H9 (cell line): Measurements from ENCODE around the gene GNAI1. TPM values are rescaled to one million over a fixed set of nuclear protein-coding genes. Genes with fewer than 3 reads are reported as not detected.

Experiments used
- DNase-seq: peaks from one replicate; pipeline ENCODE4 v3.0.0-alpha.2; 2017
- H2AFZ ChIP-seq: one replicate; pipeline ENCODE4 v1.6.1; 2013; ENCODE audit warnings: mild to moderate bottlenecking, low read length, control low read depth, moderate library complexity
- H2AK5ac ChIP-seq: 2 replicates; pipeline ENCODE4 v1.6.1; 2013; ENCODE audit warnings: low read length, control low read depth, mixed read lengths; ENCODE audit not compliant: insufficient read length
- H2BK120ac ChIP-seq: one replicate; pipeline ENCODE4 v1.6.1; 2013; ENCODE audit warnings: low read depth, mild to moderate bottlenecking, low read length, control low read depth, inconsistent platforms; ENCODE audit not compliant: poor library complexity, severe bottlenecking
- H2BK12ac ChIP-seq: 2 replicates; pipeline ENCODE4 v1.6.1; 2013; ENCODE audit warnings: low read length, control low read depth, mixed read lengths, low read depth; ENCODE audit not compliant: insufficient read length
- H2BK15ac ChIP-seq: 2 replicates; pipeline ENCODE4 v1.6.1; 2013; ENCODE audit warnings: low read depth, low read length, control low read depth
- H2BK20ac ChIP-seq: one replicate; pipeline ENCODE4 v1.6.1; 2013; ENCODE audit warnings: low read depth, mild to moderate bottlenecking, low read length, control low read depth, inconsistent platforms; ENCODE audit not compliant: poor library complexity, severe bottlenecking
- H2BK5ac ChIP-seq: 2 replicates; pipeline ENCODE4 v1.6.1; 2013; ENCODE audit warnings: low read length, control low read depth, mixed read lengths; ENCODE audit not compliant: insufficient read length
- H3K14ac ChIP-seq: 2 replicates; pipeline ENCODE4 v1.6.1; 2013; ENCODE audit warnings: low read length, control low read depth; ENCODE audit not compliant: insufficient read depth
- H3K18ac ChIP-seq: 2 replicates; pipeline ENCODE4 v1.6.1; 2013; ENCODE audit warnings: low read depth, mild to moderate bottlenecking, mixed read lengths, low read length, control low read depth; ENCODE audit not compliant: insufficient read length
- H3K23ac ChIP-seq: 2 replicates; pipeline ENCODE4 v1.6.1; 2013; ENCODE audit warnings: low read length, control low read depth, mixed read lengths, low read depth; ENCODE audit not compliant: insufficient read length
- H3K23me2 ChIP-seq: 2 replicates; pipeline ENCODE4 v1.6.1; 2013; ENCODE audit warnings: low read depth, mild to moderate bottlenecking, mixed read lengths, low read length, control low read depth; ENCODE audit not compliant: insufficient read length, poor library complexity, severe bottlenecking
- H3K27ac ChIP-seq: 2 replicates; pipeline ENCODE4 v1.5.1; 2013; ENCODE audit warnings: low read length, control low read depth, mixed read lengths, low read depth; ENCODE audit not compliant: insufficient read length
- H3K27me3 ChIP-seq: 2 replicates; pipeline ENCODE4 v1.6.1; 2013; ENCODE audit warnings: low read length, control low read depth, inconsistent platforms; ENCODE audit not compliant: insufficient read depth
- H3K4ac ChIP-seq: 2 replicates; pipeline ENCODE4 v1.6.1; 2013; ENCODE audit warnings: low read depth, mild to moderate bottlenecking, control low read depth, inconsistent platforms, low read length, moderate library complexity
- H3K4me1 ChIP-seq: 2 replicates; pipeline ENCODE4 v1.6.1; 2013; ENCODE audit warnings: low read length, control low read depth, inconsistent platforms; ENCODE audit not compliant: insufficient read depth
- H3K4me2 ChIP-seq: 2 replicates; pipeline ENCODE4 v1.6.1; 2013; ENCODE audit warnings: low read length, control low read depth, mixed read lengths; ENCODE audit not compliant: insufficient read length, insufficient read depth
- H3K56ac ChIP-seq: 2 replicates; pipeline ENCODE4 v1.6.1; 2013; ENCODE audit warnings: low read depth, mild to moderate bottlenecking, mixed read lengths, low read length, control low read depth; ENCODE audit not compliant: insufficient read length
- H3K79me1 ChIP-seq: 2 replicates; pipeline ENCODE4 v1.6.1; 2013; ENCODE audit warnings: low read depth, mild to moderate bottlenecking, moderate library complexity, low read length, control low read depth, inconsistent platforms; ENCODE audit not compliant: insufficient read depth, poor library complexity, severe bottlenecking
- H3K79me2 ChIP-seq: 2 replicates; pipeline ENCODE4 v1.6.1; 2013; ENCODE audit warnings: low read length, control low read depth, inconsistent platforms; ENCODE audit not compliant: insufficient read depth
- H3K9ac ChIP-seq: 2 replicates; pipeline ENCODE4 v1.6.1; 2013; ENCODE audit warnings: low read length, control low read depth, mixed read lengths; ENCODE audit not compliant: insufficient read length; ENCODE audit errors: extremely low read depth
- H3K9me3 ChIP-seq: one replicate; pipeline ENCODE4 v1.6.1; 2013; ENCODE audit warnings: low read depth, low read length, inconsistent platforms; ENCODE audit not compliant: control insufficient read depth
- H3T11ph ChIP-seq: one replicate; pipeline ENCODE4 v1.6.1; 2013; ENCODE audit warnings: mild to moderate bottlenecking, low read length, control low read depth, inconsistent platforms
- H4K20me1 ChIP-seq: one replicate; pipeline ENCODE4 v1.6.1; 2013; ENCODE audit not compliant: control insufficient read depth, insufficient read length, insufficient read depth
- H4K5ac ChIP-seq: 2 replicates; pipeline ENCODE4 v1.6.1; 2013; ENCODE audit warnings: low read depth, mild to moderate bottlenecking, mixed read lengths, low read length, control low read depth; ENCODE audit not compliant: insufficient read length
- H4K8ac ChIP-seq: replicated peaks from 2 replicates; pipeline ENCODE4 v1.6.1; 2013; ENCODE audit warnings: low read length, control low read depth, mixed read lengths, low read depth; ENCODE audit not compliant: insufficient read length
- H4K91ac ChIP-seq: 2 replicates; pipeline ENCODE4 v1.6.1; 2013; ENCODE audit warnings: low read depth, mild to moderate bottlenecking, moderate library complexity, mixed read lengths, low read length, control low read depth; ENCODE audit not compliant: insufficient read length
- H3K27ac Mint-ChIP-seq, 3 experiments: 2 replicates in 2 of 3; 3 replicates in 1 of 3; pipeline ENCODE4 v1.8.0; 2020 to 2021; ENCODE audit warnings: mixed read lengths in 3 of 3, mild to moderate bottlenecking in 1 of 3, moderate library complexity in 1 of 3
- H3K27me3 Mint-ChIP-seq: 2 replicates; pipeline ENCODE4 v1.8.0; 2021; ENCODE audit warnings: low read depth, mild to moderate bottlenecking, moderate library complexity, mixed read lengths
- H3K36me3 Mint-ChIP-seq, 3 experiments: 2 replicates in 2 of 3; 3 replicates in 1 of 3; pipeline ENCODE4 v1.8.0; 2020 to 2021; ENCODE audit warnings: low read depth in 3 of 3, mixed read lengths in 3 of 3; ENCODE audit not compliant: insufficient read depth in 1 of 3
- H3K4me1 Mint-ChIP-seq, 2 experiments: 2 replicates each; pipeline ENCODE4 v1.8.0; 2020; ENCODE audit warnings: mixed read lengths in 2 of 2
- H3K4me3 Mint-ChIP-seq, 2 experiments: 2 replicates in 1 of 2; 3 replicates in 1 of 2; pipeline ENCODE4 v1.8.0; 2020 to 2021; ENCODE audit warnings: mild to moderate bottlenecking in 2 of 2, mixed read lengths in 2 of 2, moderate library complexity in 1 of 2
- H3K9me3 Mint-ChIP-seq, 2 experiments: 2 replicates in 1 of 2; 3 replicates in 1 of 2; pipeline ENCODE4 v1.8.0; 2020; ENCODE audit warnings: mild to moderate bottlenecking in 2 of 2, mixed read lengths in 2 of 2, moderate library complexity in 1 of 2
- whole genome bisulfite sequencing: extraction: QIAGEN DNeasy Blood & Tissue Kit; methylation state at CpG from one replicate; pipeline ENCODE4 v1.1.7; 2013; ENCODE audit warnings: missing lambda C conversion rate, low lambda C conversion rate, mixed read lengths; ENCODE audit not compliant: insufficient read length; ENCODE audit errors: extremely low coverage; 5-methylcytosine and 5-hydroxymethylcytosine counted together
- total RNA-seq: library from RNA; stranded (reverse); gene quantifications from 2 replicates; pipeline ENCODE4 v1.2.1, GENCODE V29; 2021
- TF ChIP-seq, protein P1 (sequence below): fragments of 200-600 bp; sonication (generic); conservative IDR thresholded peaks from 3 replicates; pipeline ENCODE4 v1.8.0; 2021; ENCODE audit warnings: antibody characterized with exemption, mild to moderate bottlenecking

Gene GNAI1
- total RNA-seq, 1 experiment from 2014 or later: 14.1 TPM

DNA sequence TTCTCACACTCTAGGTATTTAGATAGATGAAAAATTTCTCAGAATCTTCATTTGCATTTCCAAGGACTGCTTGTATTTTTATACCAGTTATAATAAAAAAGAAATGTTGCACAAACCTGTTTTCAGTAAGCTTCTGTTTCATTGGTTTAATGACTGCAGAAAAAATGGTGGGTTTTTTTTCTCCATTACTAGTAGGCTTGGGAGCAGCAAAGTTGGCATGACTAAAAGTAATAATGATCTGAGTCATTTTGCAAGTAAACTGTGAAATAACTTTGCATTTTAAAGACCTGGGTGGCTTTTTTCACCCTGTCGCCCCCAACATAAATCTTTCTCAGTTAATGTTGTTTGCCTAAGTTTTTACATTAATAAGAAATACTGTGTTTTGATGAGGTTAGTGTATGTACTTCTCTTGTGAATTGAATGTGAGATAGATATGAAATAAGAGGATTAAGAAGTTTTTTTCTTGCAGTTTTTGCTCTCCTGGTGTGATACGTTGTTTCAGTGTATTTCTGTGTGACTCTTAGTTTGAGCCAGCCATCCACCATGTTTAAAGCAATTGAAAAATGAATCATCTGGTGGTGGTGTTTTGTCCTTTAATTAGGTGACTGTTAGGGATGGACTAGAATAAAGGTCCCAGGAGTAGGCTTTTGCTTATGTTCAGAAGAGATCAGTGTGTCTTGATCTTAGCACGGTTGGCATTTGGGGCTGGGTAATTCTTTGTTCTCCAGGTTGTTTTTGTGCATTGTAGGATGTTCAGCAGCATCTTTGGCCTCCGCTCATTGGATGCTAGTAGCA, 1.8 kb downstream of the GNAI1 start:
- H3K9ac ChIP-seq: peak overlapping the region; percentile 83
- peaks cover 5% of the 10 kb centered on the region for H3K4me1 ChIP-seq
- H4K91ac ChIP-seq: no peak overlapping the region
- H2BK5ac ChIP-seq: no peak overlapping the region
- Mint-ChIP-seq H3K27ac (no peak overlapping the region), H3K9me3 (no peaks in the 10 kb centered on the region; a peak in 3 of 5 replicates), H3K4me3 (peak overlapping the region; percentile 92 to 98), H3K4me1 (peaks cover 36 to 38% of the 10 kb centered on the region in 2 experiments), H3K27me3 (peaks cover 10% of the 10 kb centered on the region), H3K36me3 (peaks cover 0 to 12% (median 2%) of the 10 kb centered on the region in 3 experiments; a peak in 5 of 7 replicates)
- H3K27ac ChIP-seq: no peak overlapping the region
- no CpG with 5 or more reads among the region's 4 CpGs for WGBS
- H2AFZ ChIP-seq: no peak overlapping the region
- peaks cover 15% of the 10 kb centered on the region; the same call in 1 of the 2 replicates for H3K79me2 ChIP-seq
- H3K4me2 ChIP-seq: peak overlapping the region; percentile 92
- peaks cover 12% of the 10 kb centered on the region for H3K23me2 ChIP-seq
- H2BK12ac ChIP-seq: no peak overlapping the region
- no peaks in the 10 kb centered on the region for H3K9me3 ChIP-seq
- H4K5ac ChIP-seq: no peak overlapping the region
- H3K4ac ChIP-seq: no peak overlapping the region
- H2BK20ac ChIP-seq: no peak overlapping the region
- H3K27me3 ChIP-seq: no peaks in the 10 kb centered on the region; the same call in 1 of the 2 replicates
- no peak for DNase-seq
- H3K14ac ChIP-seq: no peak overlapping the region
- no peak overlapping the region for H4K8ac ChIP-seq
- no peaks in the 10 kb centered on the region for H4K20me1 ChIP-seq
- H3K56ac ChIP-seq: no peak overlapping the region
- H2BK120ac ChIP-seq: no peak overlapping the region
- H2BK15ac ChIP-seq: no peak overlapping the region
- TF ChIP-seq, protein P1, sequence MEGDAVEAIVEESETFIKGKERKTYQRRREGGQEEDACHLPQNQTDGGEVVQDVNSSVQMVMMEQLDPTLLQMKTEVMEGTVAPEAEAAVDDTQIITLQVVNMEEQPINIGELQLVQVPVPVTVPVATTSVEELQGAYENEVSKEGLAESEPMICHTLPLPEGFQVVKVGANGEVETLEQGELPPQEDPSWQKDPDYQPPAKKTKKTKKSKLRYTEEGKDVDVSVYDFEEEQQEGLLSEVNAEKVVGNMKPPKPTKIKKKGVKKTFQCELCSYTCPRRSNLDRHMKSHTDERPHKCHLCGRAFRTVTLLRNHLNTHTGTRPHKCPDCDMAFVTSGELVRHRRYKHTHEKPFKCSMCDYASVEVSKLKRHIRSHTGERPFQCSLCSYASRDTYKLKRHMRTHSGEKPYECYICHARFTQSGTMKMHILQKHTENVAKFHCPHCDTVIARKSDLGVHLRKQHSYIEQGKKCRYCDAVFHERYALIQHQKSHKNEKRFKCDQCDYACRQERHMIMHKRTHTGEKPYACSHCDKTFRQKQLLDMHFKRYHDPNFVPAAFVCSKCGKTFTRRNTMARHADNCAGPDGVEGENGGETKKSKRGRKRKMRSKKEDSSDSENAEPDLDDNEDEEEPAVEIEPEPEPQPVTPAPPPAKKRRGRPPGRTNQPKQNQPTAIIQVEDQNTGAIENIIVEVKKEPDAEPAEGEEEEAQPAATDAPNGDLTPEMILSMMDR: no peak
- H3K18ac ChIP-seq: no peak overlapping the region
- peaks cover 2% of the 10 kb centered on the region for H3K79me1 ChIP-seq
- H3K23ac ChIP-seq: no peak overlapping the region
- no peak overlapping the region for H3T11ph ChIP-seq
- no peak overlapping the region for H2AK5ac ChIP-seq
